Keratinocyte (primary cell): ENCODE data around the gene TUFM. TPM values are rescaled to one million over a fixed set of nuclear protein-coding genes. Genes with fewer than 3 reads are reported as not detected.

ENCODE experiments used
- DNase-seq: peaks from one replicate; pipeline ENCODE4 v3.0.0-alpha.2; 2011; ENCODE audit warnings: low read depth, missing footprints, low spot score
- FAIRE-seq: peaks from 2 replicates; lab custom pipeline; 2011; peaks lifted over from hg19 to GRCh38; lab: Jason Lieb, UNC
- H2AFZ ChIP-seq: 2 replicates; pipeline ENCODE4 v1.6.0; 2012; ENCODE audit warnings: low read length, control low read depth, inconsistent platforms; ENCODE audit not compliant: control insufficient read depth
- H3K27ac ChIP-seq: 2 replicates; pipeline ENCODE4 v1.5.1; 2011; ENCODE audit warnings: low read length; ENCODE audit not compliant: control insufficient read depth, insufficient read depth
- H3K27me3 ChIP-seq: 3 replicates; pipeline ENCODE4 v1.6.0; 2011; ENCODE audit warnings: low read length; ENCODE audit not compliant: control insufficient read depth, insufficient read depth; ENCODE audit errors: extremely low read depth
- H3K36me3 ChIP-seq, 2 experiments: 2 replicates in 1 of 2; 3 replicates in 1 of 2; pipeline ENCODE4 v1.5.1; 2011; ENCODE audit warnings: low read length in 2 of 2, mild to moderate bottlenecking in 1 of 2; ENCODE audit not compliant: control insufficient read depth in 2 of 2, insufficient read depth in 2 of 2; ENCODE audit errors: extremely low read depth in 1 of 2
- H3K4me1 ChIP-seq: 3 replicates; pipeline ENCODE4 v1.5.1; 2011; ENCODE audit warnings: low read length; ENCODE audit not compliant: control insufficient read depth, insufficient read depth; ENCODE audit errors: extremely low read depth
- H3K4me2 ChIP-seq: 3 replicates; pipeline ENCODE4 v1.6.0; 2011; ENCODE audit warnings: low read depth, low read length; ENCODE audit not compliant: control insufficient read depth, insufficient read depth; ENCODE audit errors: extremely low read depth
- H3K4me3 ChIP-seq, 3 experiments: fragments of 200-600 bp in 1 of 3; sonication (generic) in 1 of 3; 2 replicates in 2 of 3; 3 replicates in 1 of 3; pipeline ENCODE4 v1.5.1; 2011 to 2016; ENCODE audit warnings: low read length in 3 of 3, mild to moderate bottlenecking in 3 of 3, control low read depth in 2 of 3, inconsistent platforms in 1 of 3, low read depth in 1 of 3, mixed read lengths in 1 of 3, mixed run types in 1 of 3, moderate library complexity in 1 of 3; ENCODE audit not compliant: control insufficient read depth in 2 of 3, insufficient read depth in 2 of 3; ENCODE audit errors: extremely low read depth in 1 of 3
- H3K79me2 ChIP-seq: 2 replicates; pipeline ENCODE4 v1.6.0; 2012; ENCODE audit warnings: low read length; ENCODE audit not compliant: control insufficient read depth, insufficient read depth
- H3K9ac ChIP-seq: 3 replicates; pipeline ENCODE4 v1.6.0; 2011; ENCODE audit warnings: low read length; ENCODE audit not compliant: control insufficient read depth, insufficient read depth; ENCODE audit errors: extremely low read depth
- H3K9me1 ChIP-seq: 3 replicates; pipeline ENCODE4 v1.6.0; 2011; ENCODE audit warnings: low read length; ENCODE audit not compliant: control insufficient read depth, insufficient read depth; ENCODE audit errors: extremely low read depth
- H3K9me3 ChIP-seq: 2 replicates; pipeline ENCODE4 v1.5.1; 2012; ENCODE audit warnings: low read depth, low read length; ENCODE audit not compliant: control insufficient read depth
- H4K20me1 ChIP-seq: 3 replicates; pipeline ENCODE4 v1.6.0; 2011; ENCODE audit warnings: low read length; ENCODE audit not compliant: control insufficient read depth, insufficient read depth; ENCODE audit errors: extremely low read depth
- EZH2 ChIP-seq: IDR thresholded peaks from one replicate; pipeline ENCODE4 v1.6.1; 2012; ENCODE audit warnings: inconsistent platforms, mild to moderate bottlenecking, low read length, moderate library complexity
- dilution Hi-C: fragments of 300-500 bp; cut with MboI; formaldehyde crosslinking; loops from one replicate; pipeline ENCODE4 v1.7.0; 2020; ENCODE audit warnings: low sequenced_read_pairs; ENCODE audit not compliant: extremely low pct_ligation_motif_present
- polyA plus RNA-seq, 5 experiments: library from polyadenylated mRNA; depleted of rRNA in 3 of 5; stranded (reverse) in 3 of 5; stranded (forward) in 1 of 5; unstranded in 1 of 5; fragments of >200 nt; gene quantifications; 1 replicate in 1 of 5; 2 replicates in 3 of 5; 3 replicates in 1 of 5; pipeline versions ENCODE4 v1.2.1 to v1.2.3, GENCODE V29; 2011 to 2012; ENCODE audit warnings: missing spikeins in 2 of 5, low read depth in 1 of 5, low replicate concordance in 1 of 5
- TF ChIP-seq, protein P1 (sequence below), 3 experiments: IDR thresholded peaks in 1 of 3; conservative IDR thresholded peaks in 1 of 3; optimal IDR thresholded peaks in 1 of 3; 2 replicates in 2 of 3; 3 replicates in 1 of 3; pipeline versions ENCODE3 to v1.5.1; 2011; ENCODE audit warnings: low read length in 3 of 3, mild to moderate bottlenecking in 3 of 3, moderate library complexity in 2 of 3, control low read depth in 1 of 3, inconsistent platforms in 1 of 3; ENCODE audit not compliant: insufficient read depth in 2 of 3; ENCODE audit errors: extremely low read depth in 1 of 3

The TUFM gene
- polyA plus RNA-seq, 1 donor (not counting 4 experiments of a cell fraction or from before 2014, with no cell fraction given) = 134 TPM

DNA sequence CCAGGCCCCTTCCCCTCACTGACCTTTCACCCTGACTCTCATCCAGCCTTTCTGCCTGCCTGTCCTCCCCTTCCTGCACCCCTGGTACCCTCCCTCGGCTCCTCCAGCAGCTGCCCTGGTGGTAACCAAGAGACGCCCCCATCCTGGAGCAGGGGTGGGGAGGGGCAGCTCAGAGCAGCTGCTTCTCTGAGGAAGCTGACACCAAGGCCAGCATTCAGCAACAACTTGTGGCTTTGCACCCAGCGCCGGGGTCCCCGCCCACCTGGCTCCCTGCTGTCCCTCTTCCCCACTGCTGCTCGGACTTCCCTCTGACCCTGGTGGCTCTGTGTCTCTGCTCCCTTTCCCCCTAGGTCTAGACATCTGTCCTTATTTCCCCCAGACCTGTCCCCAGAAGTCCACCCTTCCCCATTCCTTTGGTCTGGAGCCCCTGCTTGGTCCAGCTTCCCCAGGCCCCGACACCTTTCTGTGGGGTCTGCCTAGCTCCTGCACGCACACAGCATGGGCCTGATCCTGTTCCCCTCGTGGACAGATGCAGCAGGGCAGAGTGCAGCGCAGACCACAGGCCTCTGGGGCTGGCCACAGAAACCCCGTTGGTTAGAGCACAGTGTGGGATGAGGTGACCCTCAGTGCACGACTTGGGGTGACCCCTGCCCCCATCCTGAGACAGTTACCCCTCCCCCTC is 31.0 kb upstream of the TUFM start:
- no peak for TF ChIP-seq EZH2
- TF ChIP-seq, protein P1, sequence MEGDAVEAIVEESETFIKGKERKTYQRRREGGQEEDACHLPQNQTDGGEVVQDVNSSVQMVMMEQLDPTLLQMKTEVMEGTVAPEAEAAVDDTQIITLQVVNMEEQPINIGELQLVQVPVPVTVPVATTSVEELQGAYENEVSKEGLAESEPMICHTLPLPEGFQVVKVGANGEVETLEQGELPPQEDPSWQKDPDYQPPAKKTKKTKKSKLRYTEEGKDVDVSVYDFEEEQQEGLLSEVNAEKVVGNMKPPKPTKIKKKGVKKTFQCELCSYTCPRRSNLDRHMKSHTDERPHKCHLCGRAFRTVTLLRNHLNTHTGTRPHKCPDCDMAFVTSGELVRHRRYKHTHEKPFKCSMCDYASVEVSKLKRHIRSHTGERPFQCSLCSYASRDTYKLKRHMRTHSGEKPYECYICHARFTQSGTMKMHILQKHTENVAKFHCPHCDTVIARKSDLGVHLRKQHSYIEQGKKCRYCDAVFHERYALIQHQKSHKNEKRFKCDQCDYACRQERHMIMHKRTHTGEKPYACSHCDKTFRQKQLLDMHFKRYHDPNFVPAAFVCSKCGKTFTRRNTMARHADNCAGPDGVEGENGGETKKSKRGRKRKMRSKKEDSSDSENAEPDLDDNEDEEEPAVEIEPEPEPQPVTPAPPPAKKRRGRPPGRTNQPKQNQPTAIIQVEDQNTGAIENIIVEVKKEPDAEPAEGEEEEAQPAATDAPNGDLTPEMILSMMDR (optimal IDR thresholded peaks at IDR 0.05 in 1 of 3, IDR thresholded peaks at IDR 0.05 in 1 of 3, conservative IDR thresholded peaks at IDR 0.05 in 1 of 3; ENCODE audit: extremely low read depth in 1 of 3, insufficient read depth in 2 of 3, low read length in 3 of 3) = no peak
- dilution Hi-C loops = no loop called here
- peaks cover 10% of the 10 kb centered on the region for H3K27me3 ChIP-seq
- no peaks in the 10 kb centered on the region for H4K20me1 ChIP-seq
- no peak overlapping the region for H3K4me3 ChIP-seq
- H3K27ac ChIP-seq = no peak overlapping the region
- FAIRE-seq = no peak
- no peaks in the 10 kb centered on the region for H3K9me1 ChIP-seq
- H3K79me2 ChIP-seq = no peaks in the 10 kb centered on the region
- H3K9ac ChIP-seq = no peak overlapping the region
- DNase-seq = no peak
- peaks cover 14% of the 10 kb centered on the region for H3K4me1 ChIP-seq
- no peak overlapping the region for H2AFZ ChIP-seq
- peaks cover 9% of the 10 kb centered on the region in 2 experiments for H3K36me3 ChIP-seq
- no peaks in the 10 kb centered on the region for H3K9me3 ChIP-seq
- H3K4me2 ChIP-seq = no peak overlapping the region

DNA sequence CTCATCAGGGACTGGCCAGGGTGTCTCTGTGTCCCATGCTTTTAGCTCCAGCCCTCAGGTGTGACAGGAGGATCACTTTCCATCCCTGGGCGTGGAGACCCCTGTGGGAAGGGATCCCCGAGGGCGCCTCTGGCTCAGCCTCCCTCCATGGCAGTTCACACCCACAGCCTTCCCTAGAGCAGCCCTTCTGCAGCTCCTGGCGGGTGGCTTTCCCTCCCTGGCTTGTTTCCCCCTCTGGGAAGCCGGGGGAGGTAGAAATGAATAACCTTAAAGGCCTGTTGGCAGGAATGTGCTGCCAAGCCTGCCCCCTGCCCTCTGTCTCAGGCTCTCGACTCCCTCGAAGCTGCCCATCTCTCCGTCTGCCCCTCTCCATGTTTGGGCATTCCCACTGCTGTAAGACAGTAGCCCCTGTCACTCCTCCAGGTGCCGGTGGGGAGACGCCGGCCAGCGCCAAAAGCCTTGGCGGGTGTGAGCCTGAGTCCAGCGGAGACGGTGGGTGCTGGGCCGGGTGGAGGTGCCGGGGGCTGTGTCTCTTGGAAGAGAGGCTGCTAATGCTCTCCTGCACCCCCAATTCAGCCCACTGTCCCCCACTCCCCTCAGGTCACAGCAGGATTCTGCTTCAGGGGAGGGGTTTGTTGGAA is 30.0 kb upstream of the TUFM start:
- no peak for TF ChIP-seq EZH2
- TF ChIP-seq, protein P1 (optimal IDR thresholded peaks at IDR 0.05 in 1 of 3, IDR thresholded peaks at IDR 0.05 in 1 of 3, conservative IDR thresholded peaks at IDR 0.05 in 1 of 3; ENCODE audit: extremely low read depth in 1 of 3, insufficient read depth in 2 of 3, low read length in 3 of 3) = no peak
- Histone ChIP-seq H3K4me1 (peaks cover 14% of the 10 kb centered on the region), H2AFZ (no peak overlapping the region), H3K36me3 (peaks cover 9 to 12% of the 10 kb centered on the region in 2 experiments), H3K4me3 (no peak overlapping the region), H4K20me1 (no peaks in the 10 kb centered on the region), H3K9ac (no peak overlapping the region), H3K27me3 (peaks cover 9% of the 10 kb centered on the region), H3K4me2 (no peak overlapping the region), H3K9me1 (no peaks in the 10 kb centered on the region), H3K27ac (no peak overlapping the region), H3K9me3 (no peaks in the 10 kb centered on the region), H3K79me2 (no peaks in the 10 kb centered on the region)
- FAIRE-seq (no peak), DNase-seq (no peak)
- dilution Hi-C loops = no loop called here
